ENCODE data around the gene COTL1.
"Not testable (repeated sequence)": the region's sequence is repeated elsewhere in the genome, so short reads cannot be mapped to it uniquely, and the experiment has no call there.

- TF ChIP-seq CTCF (IDR thresholded peaks at IDR 0.05 in 4 of 5, conservative IDR thresholded peaks at IDR 0.05 in 1 of 5); POLR2A (IDR thresholded peaks at IDR 0.05): not testable (repeated sequence)
Observed at GRCh38 chr16:84632862-84633261, 15.0 kb upstream of the COTL1 start.
